Astrocyte of the spinal cord (primary cell): ENCODE results near the gene NR1I2.

Source experiments
- DNase-seq: peaks from one replicate; pipeline ENCODE4 v3.0.0; 2011; ENCODE audit warnings: low read depth, low spot score
- H3K4me3 ChIP-seq: 2 replicates; pipeline ENCODE4 v1.5.1; 2011; ENCODE audit warnings: low read depth, mild to moderate bottlenecking, low read length, moderate library complexity
- in situ Hi-C: cut with HindIII; loops from 2 replicates; pipeline ENCODE4 v1.10.0; 2017; ENCODE audit warnings: low sequenced_read_pairs
- TF ChIP-seq, protein P1 (sequence below): IDR thresholded peaks from 2 replicates; pipeline ENCODE4 v1.5.1; 2012; ENCODE audit warnings: low read depth, mild to moderate bottlenecking, low read length, inconsistent platforms

Gene NR1I2

DNA sequence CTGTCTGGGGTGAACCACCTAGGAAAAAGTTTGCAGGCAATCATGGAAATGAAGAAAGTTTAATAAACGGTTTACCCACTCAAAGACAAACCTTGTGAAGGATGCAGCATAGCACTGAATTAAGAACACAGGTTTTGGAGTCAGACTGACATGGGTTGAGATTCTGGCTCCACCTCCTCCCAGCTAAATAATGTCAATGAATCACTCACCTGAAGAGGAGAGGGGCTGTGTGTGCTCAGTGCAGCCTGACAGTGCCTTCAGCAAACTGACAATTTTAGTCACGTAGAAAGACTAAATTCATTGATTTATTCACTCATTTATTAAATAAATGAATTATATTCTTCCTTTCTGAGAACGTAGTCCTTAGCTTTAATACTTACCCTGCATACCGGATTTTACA is 18.9 kb downstream of the NR1I2 start:
- no peak for DNase-seq
- TF ChIP-seq, protein P1, sequence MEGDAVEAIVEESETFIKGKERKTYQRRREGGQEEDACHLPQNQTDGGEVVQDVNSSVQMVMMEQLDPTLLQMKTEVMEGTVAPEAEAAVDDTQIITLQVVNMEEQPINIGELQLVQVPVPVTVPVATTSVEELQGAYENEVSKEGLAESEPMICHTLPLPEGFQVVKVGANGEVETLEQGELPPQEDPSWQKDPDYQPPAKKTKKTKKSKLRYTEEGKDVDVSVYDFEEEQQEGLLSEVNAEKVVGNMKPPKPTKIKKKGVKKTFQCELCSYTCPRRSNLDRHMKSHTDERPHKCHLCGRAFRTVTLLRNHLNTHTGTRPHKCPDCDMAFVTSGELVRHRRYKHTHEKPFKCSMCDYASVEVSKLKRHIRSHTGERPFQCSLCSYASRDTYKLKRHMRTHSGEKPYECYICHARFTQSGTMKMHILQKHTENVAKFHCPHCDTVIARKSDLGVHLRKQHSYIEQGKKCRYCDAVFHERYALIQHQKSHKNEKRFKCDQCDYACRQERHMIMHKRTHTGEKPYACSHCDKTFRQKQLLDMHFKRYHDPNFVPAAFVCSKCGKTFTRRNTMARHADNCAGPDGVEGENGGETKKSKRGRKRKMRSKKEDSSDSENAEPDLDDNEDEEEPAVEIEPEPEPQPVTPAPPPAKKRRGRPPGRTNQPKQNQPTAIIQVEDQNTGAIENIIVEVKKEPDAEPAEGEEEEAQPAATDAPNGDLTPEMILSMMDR, result no peak
- no peak overlapping the region for H3K4me3 ChIP-seq
- in situ Hi-C loops, result no loop called here

- TF ChIP-seq, protein P1, result no peak
- in situ Hi-C loops, result no loop called here
- DNase-seq, result no peak
- no peak overlapping the region for H3K4me3 ChIP-seq
Observed at GRCh38 chr3:119808244-119808643, 26.3 kb downstream of the NR1I2 start.

- no peak for DNase-seq
- in situ Hi-C loops, result no loop called here
- TF ChIP-seq, protein P1, result no peak
- H3K4me3 ChIP-seq, result no peak overlapping the region
Observed at GRCh38 chr3:119808843-119809242, 26.9 kb downstream of the NR1I2 start.

GRCh38 chr3:119809249-119810017 is 27.5 kb downstream of the NR1I2 start:
- in situ Hi-C loops, result no loop called here
- no peak for DNase-seq
- TF ChIP-seq, protein P1, result no peak
- peak overlapping the region; percentile 36 for H3K4me3 ChIP-seq

GRCh38 chr3:119810018-119810435 is 28.1 kb downstream of the NR1I2 start:
- in situ Hi-C loops, result no loop called here
- DNase-seq, result peak; percentile 26
- peak overlapping the region; percentile 36 for H3K4me3 ChIP-seq
- TF ChIP-seq, protein P1, result peak; percentile 55

- DNase-seq, result no peak
- TF ChIP-seq, protein P1, result no peak
- H3K4me3 ChIP-seq, result no peak overlapping the region
- in situ Hi-C loops, result no loop called here
Observed at GRCh38 chr3:119812491-119813058, 30.7 kb downstream of the NR1I2 start.
